Activated CD4-positive, alpha-beta T cell treated with anti-CD3 and anti-CD28 coated beads for 4 hours (primary cell): ENCODE measurements around the gene RNF38.

Experiments used
- DNase-seq, 2 donors: peaks; one replicate each; pipeline ENCODE4 v3.0.0-alpha.2; 2020

The RNF38 gene

DNA sequence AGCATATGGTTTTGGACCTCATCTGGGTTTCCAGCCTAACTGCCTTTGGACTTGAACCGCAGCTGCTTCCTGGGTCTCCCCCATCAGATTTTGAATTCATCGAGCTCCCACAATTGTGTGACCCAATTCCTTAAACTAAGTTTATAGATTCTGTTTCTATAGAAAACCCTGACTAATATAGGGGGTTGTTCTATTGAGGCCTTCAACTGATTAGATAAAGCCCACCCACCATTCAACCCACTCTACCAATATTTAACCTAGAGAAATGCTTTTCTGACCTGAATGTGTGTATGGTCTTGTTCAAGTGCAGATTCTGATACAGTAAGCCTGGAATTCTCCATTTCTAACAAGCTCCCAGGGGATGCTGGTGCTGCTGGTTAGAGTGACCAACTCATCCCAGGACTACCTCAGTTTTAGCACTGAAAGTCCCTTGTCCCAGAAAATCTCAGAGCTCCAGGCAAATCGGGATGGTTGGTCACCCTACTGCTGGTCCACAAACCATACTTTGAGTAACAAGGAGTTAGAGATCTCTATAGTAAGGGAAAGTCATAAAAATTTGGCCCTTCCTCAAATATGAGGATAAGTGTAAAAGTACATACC is 110.1 kb downstream of the RNF38 start:
- DNase-seq, result no peak

DNA sequence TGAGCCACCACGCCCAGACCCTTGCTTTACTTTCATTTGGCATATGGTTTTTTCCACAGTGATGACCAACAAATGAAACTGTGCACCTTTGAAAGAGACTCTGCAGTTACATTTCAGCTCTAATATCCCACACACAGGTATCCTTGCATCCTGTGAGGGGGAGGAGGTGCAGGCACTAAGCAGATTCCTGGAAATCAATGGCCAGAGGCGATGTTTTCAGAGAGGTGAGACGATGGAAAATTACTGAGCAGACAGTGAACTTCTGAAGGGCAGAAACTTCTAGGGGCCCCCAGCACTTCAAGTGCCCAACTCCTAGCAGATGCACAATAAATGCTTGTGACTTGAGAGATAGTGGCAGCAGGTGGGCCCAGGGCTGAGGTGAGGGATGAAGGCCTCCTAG is 112.0 kb downstream of the RNF38 start:
- no peak for DNase-seq
